Measurements from ENCODE around the gene ADORA3.

DNA sequence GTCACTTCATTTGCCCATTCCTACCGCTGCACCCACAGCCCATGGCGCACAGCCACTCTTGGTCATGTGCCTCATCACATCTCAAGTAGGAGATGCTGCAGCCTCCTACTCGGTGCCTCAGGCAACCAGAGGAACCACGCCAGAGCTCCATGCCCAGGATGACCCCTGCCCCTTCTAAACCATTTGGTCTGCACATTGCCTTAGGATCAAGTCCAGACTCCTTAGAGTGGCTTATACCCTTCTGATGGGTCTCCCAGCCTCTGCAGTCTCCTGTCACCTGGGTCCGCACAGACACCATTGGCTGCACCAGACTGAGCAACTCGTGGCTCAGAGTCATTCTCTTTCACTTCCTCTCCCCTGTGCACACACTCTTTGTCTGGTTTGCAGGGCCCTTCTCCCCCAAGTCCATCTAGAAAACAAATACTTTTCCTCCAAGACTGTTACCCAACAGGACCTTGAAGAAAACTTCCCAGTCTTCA is 2.2 kb upstream of the ADORA3 start:
- no peak for TF ChIP-seq JUN (IDR thresholded peaks at IDR 0.05; ENCODE audit: borderline replicate concordance, insufficient read depth, insufficient read length, low read depth)
- TF ChIP-seq, protein P1, sequence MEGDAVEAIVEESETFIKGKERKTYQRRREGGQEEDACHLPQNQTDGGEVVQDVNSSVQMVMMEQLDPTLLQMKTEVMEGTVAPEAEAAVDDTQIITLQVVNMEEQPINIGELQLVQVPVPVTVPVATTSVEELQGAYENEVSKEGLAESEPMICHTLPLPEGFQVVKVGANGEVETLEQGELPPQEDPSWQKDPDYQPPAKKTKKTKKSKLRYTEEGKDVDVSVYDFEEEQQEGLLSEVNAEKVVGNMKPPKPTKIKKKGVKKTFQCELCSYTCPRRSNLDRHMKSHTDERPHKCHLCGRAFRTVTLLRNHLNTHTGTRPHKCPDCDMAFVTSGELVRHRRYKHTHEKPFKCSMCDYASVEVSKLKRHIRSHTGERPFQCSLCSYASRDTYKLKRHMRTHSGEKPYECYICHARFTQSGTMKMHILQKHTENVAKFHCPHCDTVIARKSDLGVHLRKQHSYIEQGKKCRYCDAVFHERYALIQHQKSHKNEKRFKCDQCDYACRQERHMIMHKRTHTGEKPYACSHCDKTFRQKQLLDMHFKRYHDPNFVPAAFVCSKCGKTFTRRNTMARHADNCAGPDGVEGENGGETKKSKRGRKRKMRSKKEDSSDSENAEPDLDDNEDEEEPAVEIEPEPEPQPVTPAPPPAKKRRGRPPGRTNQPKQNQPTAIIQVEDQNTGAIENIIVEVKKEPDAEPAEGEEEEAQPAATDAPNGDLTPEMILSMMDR (IDR thresholded peaks at IDR 0.05; ENCODE audit: extremely low read depth in 1 of 2, insufficient read depth in 1 of 2, low read depth in 1 of 2, low read length in 2 of 2) = no peak
- no peak for TF ChIP-seq POLR2A (IDR thresholded peaks at IDR 0.05; ENCODE audit: low read depth, low read length)
- no peak for TF ChIP-seq EZH2 (IDR thresholded peaks at IDR 0.05; ENCODE audit: borderline replicate concordance, low read depth, low read length, severe bottlenecking)
- TF ChIP-seq POLR2AphosphoS5 (IDR thresholded peaks at IDR 0.05; ENCODE audit: insufficient read depth, low read depth, low read length) = no peak
- TF ChIP-seq, protein P2, sequence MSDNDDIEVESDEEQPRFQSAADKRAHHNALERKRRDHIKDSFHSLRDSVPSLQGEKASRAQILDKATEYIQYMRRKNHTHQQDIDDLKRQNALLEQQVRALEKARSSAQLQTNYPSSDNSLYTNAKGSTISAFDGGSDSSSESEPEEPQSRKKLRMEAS (IDR thresholded peaks at IDR 0.05; ENCODE audit: insufficient read depth, insufficient read length) = no peak
- TF ChIP-seq FOS (IDR thresholded peaks at IDR 0.05; ENCODE audit: borderline replicate concordance, insufficient read depth, low read length) = no peak
- TF ChIP-seq MYC (IDR thresholded peaks at IDR 0.05; ENCODE audit: low read depth, low read length) = no peak
